ENCODE measurements around the gene PRMT1.

DNA sequence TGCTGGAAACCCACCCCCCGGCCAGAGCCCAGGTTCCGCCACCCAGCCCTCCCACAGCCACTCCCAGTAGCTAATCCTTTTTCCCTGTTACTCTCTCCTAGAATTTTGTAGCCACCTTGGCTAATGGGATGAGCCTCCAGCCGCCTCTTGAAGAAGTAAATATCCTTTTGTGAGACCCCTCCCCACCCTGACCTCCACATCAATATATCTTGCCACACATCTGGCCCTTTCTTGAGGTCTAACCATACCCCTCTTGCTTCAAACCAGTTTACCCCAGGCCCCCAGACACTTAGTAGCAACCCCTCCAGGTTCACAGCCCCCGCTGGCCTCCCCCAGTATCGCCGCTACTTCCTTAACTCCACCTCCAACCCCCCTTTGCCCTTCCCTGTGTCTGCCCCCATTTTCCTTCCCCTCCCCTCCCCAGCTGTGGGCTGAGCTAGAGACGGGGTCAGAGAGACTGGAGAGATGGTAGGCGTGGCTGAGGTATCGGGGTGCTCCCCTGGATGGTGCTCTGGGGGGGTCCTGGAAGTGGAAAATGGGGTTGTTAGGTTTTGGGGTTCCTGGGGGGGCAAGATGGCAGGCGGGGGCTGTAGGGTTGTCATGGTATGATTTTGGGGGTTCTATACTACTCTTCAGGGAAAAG lies 2.8 kb downstream of the PRMT1 start:
- TF ChIP-seq, protein P1, sequence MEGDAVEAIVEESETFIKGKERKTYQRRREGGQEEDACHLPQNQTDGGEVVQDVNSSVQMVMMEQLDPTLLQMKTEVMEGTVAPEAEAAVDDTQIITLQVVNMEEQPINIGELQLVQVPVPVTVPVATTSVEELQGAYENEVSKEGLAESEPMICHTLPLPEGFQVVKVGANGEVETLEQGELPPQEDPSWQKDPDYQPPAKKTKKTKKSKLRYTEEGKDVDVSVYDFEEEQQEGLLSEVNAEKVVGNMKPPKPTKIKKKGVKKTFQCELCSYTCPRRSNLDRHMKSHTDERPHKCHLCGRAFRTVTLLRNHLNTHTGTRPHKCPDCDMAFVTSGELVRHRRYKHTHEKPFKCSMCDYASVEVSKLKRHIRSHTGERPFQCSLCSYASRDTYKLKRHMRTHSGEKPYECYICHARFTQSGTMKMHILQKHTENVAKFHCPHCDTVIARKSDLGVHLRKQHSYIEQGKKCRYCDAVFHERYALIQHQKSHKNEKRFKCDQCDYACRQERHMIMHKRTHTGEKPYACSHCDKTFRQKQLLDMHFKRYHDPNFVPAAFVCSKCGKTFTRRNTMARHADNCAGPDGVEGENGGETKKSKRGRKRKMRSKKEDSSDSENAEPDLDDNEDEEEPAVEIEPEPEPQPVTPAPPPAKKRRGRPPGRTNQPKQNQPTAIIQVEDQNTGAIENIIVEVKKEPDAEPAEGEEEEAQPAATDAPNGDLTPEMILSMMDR (IDR thresholded peaks at IDR 0.05): no peak
- TF ChIP-seq POLR2AphosphoS5 (IDR thresholded peaks at IDR 0.05): no peak
- TF ChIP-seq POLR2A (IDR thresholded peaks at IDR 0.05): no peak
- TF ChIP-seq EP300 (IDR thresholded peaks at IDR 0.05): no peak

Data from upper lobe of left lung (tissue), 4 donors.